NCI-H1930 (cell line): ENCODE data around the gene SLC27A6.

ENCODE experiments used
- DNase-seq, 2 experiments: peaks; one replicate each; lab custom pipeline; 2025; lab: John Stamatoyannopoulos, UW

The SLC27A6 gene

DNA sequence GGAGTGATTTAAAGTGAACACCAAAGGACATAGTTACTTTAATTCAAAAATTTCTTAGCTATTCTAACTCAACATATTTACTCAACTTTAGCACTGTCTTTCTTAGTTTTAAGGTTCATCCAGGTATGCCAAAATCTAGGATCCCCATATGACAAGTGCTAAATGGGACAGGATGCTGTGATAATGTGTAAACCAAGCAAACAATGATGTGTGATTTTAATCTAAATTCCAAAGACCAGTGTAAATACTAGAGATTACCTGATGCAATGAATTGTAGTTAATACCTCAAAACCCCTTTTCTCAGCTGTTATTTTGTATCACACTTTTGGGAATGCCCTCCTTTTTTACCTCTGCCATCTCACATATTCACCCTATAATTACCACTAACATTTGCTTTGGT lies 102.5 kb downstream of the SLC27A6 start:
- DNase-seq: no peak

DNA sequence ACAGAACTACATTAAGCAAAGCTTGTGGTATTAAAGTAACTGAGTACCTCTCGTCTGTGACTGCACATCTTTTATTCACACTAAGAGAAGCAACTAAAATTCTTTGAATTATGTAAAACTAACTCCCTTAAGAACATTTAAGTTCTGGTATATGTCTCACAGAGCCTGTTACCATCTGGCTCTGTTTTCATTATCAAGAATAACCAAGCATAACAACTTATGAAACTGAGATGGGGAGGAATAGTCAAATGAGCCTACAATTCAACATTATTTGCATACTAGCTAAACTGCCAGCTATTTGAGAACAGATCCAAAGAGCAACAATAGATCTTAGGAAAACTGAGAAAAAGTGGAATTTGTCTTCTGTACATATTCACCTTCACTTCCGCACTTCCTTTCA lies 104.0 kb downstream of the SLC27A6 start:
- DNase-seq: no peak

DNA sequence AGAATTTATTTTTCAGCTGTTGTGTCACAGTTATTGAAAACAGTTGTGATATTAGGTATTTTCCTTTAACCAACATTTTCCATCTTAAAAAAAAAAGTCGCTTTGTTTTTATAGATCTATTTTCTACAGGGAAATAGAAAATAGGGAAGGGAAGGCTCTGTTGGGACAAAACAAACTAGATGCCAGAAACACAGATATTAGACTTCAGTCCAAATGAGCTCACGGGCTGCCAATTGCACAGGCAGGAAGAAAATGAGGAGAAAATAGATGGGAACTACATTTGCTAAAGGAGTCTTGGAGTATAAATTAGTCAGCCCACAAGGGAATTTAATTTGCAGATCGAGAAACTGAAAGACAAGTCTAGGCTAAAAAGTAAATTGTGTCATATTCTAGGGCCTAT lies 107.8 kb downstream of the SLC27A6 start:
- no peak for DNase-seq

DNA sequence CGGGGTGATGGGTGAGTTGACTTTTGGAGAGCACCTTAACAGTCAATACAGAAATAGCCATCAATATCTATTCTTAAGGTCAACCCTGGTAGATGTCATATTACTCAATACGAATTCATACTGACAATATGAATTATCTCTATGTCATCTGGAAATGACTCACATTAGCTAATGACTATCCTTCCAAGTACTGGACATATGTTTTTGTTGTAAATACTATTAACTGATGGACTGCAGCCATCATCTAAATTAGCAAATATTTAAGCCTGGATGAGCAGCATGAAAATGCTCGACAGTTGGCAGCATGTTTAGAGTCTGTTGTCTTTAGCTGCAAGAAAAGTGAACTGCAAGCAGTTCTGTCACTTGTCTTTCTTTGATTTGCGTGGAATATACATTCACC lies 109.6 kb downstream of the SLC27A6 start:
- DNase-seq: no peak

DNA sequence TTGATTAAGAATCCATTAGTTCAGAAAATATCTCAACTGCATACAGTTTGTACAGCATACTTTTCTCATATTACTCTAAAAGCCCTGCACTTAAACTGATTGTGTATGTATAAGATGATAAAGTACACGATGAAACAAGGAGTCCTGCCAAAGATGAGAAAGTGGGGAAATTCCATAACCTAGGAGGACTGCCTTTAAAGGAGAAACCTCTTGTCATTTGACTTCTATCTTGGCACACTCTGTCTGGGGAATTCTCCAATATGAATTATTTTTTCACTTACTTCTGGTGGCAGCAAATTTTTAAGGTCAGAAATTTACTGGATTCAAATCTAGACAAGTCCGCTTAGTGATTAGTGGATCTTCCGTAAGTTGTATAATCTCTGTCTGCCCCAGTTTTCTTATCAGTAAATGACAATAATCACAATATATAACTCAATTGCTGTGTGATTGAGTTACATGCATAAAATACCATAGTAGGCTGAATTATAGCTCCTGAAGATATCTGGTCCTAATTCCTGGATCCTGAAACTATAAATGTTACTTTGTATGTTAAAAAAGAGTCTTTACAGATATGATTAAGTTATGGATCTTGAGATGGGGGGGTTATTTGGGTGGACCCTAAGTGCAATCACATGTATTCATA lies 112.3 kb downstream of the SLC27A6 start:
- DNase-seq: no peak

DNA sequence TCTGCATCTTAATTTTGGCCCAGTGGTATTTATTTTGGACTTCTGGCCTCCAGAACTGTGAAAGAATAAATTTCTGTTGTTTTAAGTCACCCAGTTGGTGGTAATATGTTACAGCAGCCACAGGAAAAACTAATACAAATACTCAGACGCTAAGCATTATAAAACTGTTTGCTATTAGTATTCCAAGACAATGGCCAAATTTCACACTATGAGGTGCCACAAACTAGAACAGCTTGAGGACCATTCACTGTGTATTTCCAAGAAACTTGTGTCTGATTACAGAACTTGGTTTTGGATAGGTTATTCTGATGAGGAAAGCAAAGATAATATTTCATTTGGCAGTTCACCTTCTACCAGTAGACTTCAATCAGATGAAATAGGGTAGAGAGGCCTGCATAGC lies 113.0 kb downstream of the SLC27A6 start:
- DNase-seq: no peak

DNA sequence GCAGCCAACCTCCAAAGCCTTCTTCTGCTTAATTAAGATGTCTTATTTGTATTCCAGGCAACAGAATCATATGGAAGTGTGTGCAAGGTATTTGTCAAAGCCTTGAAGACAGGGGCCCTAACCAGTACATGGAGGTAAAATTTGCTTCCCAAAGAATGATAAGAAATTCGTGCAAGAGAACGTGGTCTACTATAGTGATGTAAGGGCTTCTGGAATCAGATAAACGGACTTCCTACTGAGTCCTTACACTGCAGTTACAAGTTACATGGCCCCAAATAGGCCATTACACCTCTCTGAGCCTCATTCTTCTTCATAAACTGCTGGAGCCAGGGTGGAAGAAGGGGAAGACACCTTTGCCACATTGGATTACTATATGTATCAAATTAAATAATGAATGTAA lies 113.4 kb downstream of the SLC27A6 start:
- no peak for DNase-seq

DNA sequence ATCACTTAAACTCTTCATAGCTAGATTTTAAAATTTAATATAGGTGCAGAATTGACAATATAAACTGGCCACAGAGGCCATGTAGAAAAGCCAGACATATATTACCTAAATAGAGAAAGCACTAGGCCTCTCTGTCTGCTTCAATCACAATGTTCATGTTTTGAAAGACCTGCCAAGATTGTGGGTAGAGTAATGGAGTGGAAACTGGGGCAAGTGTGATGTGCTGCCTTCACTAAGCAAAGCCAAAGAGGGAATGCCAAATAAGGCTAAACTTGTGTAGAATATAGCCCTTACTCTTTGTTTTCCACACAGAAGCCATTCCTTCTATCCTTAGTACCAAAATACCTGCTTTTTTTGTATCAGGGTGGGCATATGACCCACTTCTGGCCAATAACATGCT lies 114.2 kb downstream of the SLC27A6 start:
- DNase-seq: no peak

DNA sequence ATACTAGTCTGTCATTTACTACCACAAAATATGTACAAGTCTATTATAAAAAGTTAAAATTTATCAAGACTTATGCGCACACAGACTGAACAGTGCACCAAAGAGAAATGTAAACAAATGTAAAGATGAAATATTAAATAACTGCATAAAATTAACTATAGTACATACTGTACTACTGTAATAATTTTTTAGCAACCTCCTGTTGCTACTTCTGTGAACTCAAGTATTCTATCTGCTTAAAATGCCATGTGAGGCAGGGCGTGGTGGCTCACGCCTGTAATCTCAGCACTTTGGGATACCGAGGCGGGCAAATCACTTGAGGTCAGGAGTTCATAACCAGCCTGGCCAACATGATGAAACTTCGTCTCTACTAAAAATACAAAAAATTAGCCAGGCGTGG lies 115.5 kb downstream of the SLC27A6 start:
- DNase-seq: no peak

DNA sequence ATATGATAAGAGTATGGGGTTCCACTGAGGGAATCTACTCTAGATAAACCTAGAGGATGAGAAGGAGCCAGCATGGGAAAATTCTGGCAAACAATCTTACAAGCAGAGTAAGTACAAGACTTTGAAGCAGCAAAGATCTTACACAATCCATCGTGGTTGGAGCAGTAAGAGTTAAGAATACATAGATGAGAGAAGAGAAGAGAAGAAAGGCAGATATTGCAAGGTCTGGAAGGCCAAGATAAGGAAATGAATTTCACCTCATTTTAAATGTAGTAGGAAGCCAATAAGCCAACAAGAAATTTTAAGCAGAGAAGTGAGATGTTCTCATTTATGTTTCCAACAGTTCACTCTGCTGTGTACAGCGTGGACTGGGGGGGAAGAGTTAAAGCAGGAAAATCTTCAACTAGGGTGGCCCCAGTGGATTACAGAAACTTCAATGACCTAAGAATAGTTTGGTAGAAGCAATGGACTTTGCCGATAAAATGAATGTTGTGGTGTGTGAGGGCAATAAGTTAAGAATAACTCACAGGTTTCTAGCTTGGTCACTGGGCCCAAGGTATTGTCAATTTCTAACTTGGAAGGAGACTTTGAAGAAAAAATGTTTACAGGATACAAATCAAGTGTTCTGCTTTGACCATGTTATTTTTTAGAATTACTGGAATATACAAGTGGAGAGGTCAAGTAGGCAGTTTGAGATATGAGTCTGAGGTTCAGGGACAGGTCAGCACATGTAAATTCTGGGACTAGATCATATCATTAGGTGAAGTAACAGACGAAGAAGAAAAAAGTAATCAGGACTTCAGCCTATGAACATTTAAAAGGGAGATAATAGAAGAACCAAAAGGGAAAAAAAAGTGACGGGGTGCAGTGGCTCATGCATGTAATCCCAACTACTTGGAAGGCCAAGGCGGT lies 117.2 kb downstream of the SLC27A6 start:
- DNase-seq: no peak
